SK-N-MC (cell line): ENCODE results near the gene IFIH1.
A peak's percentile ranks its signal among the peaks of the same experiment; 100 is the strongest.

ENCODE experiments used
- DNase-seq: peaks from one replicate; pipeline ENCODE4 v3.0.0-alpha.2; 2011; ENCODE audit warnings: low read depth, low spot score
- H3K27ac ChIP-seq: fragments of 200-600 bp; sonication (generic); 2 replicates; pipeline ENCODE4 v1.5.1; 2016; ENCODE audit warnings: mixed run types
- H3K36me3 ChIP-seq: fragments of 200-600 bp; sonication (generic); 2 replicates; pipeline ENCODE4 v1.6.1; 2017; ENCODE audit warnings: antibody characterized with exemption, low read length, mixed read lengths; ENCODE audit not compliant: insufficient read depth
- H3K4me3 ChIP-seq: fragments of 200-600 bp; sonication (generic); 2 replicates; pipeline ENCODE4 v1.5.1; 2016
- H3K9ac ChIP-seq: fragments of 200-600 bp; sonication (generic); 2 replicates; pipeline ENCODE4 v1.8.0; 2017; ENCODE audit warnings: mixed run types, mixed read lengths; ENCODE audit not compliant: insufficient read length
- H3K9me3 ChIP-seq: fragments of 200-600 bp; sonication (generic); 2 replicates; pipeline ENCODE4 v1.6.1; 2017; ENCODE audit warnings: low read depth, mild to moderate bottlenecking, antibody characterized with exemption, low read length, moderate library complexity, mixed read lengths
- EZH2 ChIP-seq: fragments of 200-600 bp; sonication (generic); IDR thresholded peaks from one replicate; pipeline ENCODE4 v1.6.1; 2017; ENCODE audit warnings: antibody characterized with exemption
- FOXP2 ChIP-seq: optimal IDR thresholded peaks from 2 replicates; pipeline ENCODE3; 2011; ENCODE audit warnings: mild to moderate bottlenecking, moderate library complexity; ENCODE audit not compliant: insufficient read depth; ENCODE audit errors: extremely low read length, control extremely low read depth
- POLR2AphosphoS5 ChIP-seq: IDR thresholded peaks from 2 replicates; pipeline ENCODE4 v1.6.1; 2012; ENCODE audit warnings: mild to moderate bottlenecking, low read depth, low read length, borderline replicate concordance

The IFIH1 gene

DNA sequence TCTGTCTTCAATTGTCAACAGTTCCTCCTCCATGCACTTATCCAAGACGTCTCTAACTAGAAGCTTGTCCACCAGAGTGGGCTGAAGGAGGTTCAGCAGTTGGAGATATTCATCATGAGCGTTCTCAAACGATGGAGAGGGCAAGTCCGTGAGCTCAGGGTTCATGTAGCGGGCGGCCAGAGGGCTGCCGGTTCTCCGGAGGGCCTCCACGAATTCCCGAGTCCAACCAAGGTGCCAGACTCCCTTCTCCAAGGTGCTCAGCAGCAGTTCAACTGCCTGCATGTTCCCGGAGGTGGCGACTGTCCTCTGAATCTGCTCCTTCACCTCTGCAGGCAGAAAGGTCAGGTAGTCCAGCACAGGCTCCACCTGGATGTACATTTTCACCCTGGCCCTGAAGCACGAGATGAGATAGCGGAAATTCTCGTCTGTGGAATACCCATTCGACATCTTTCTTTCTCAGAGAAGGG is 590 bp downstream of the IFIH1 start:
- no peak for DNase-seq
- H3K27ac ChIP-seq, result no peak overlapping the region
- TF ChIP-seq EZH2 (no peak), FOXP2 (no peak), POLR2AphosphoS5 (no peak)
- peak overlapping the region; percentile 80 for H3K4me3 ChIP-seq
- peak overlapping the region; percentile 81 for H3K9ac ChIP-seq
- no peaks in the 10 kb centered on the region for H3K9me3 ChIP-seq
- no peaks in the 10 kb centered on the region for H3K36me3 ChIP-seq

DNA sequence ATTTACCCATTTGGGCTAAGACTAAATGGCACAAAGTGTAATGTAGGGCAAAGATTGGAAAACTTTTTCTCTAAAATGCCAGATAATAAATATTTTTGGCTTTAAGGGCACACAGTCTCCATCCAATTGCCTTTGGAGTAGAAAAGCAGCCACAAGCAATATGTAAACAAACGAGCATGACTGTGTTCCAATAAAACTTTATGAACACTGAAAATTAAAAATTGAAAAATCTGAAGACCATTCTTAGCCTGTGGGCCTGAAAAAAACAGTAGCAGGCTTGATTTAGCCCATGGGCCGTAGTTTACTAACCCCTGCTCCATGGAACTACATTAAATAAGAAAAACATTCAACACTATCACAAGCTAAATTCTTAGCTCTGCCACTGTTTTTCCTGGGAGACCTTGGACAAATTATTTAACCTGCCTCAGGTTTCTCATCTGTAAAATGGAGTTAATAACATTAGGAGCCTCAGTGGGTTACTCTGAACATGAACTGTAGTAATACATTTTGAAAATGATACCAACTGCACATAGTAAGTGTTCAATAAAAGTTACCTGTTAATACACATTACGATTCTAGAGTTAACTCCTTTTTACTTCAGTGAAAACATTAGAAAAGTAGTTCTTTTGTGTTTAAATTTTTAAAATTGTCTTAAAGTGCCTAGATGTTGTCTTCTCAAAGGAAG is 1.3 kb downstream of the IFIH1 start:
- no peak for DNase-seq
- peak overlapping the region; percentile 81 for H3K9ac ChIP-seq
- peak overlapping the region; percentile 80 for H3K4me3 ChIP-seq
- H3K9me3 ChIP-seq, result no peaks in the 10 kb centered on the region
- H3K36me3 ChIP-seq, result no peaks in the 10 kb centered on the region
- TF ChIP-seq POLR2AphosphoS5 (no peak), EZH2 (no peak), FOXP2 (no peak)
- no peak overlapping the region for H3K27ac ChIP-seq

DNA sequence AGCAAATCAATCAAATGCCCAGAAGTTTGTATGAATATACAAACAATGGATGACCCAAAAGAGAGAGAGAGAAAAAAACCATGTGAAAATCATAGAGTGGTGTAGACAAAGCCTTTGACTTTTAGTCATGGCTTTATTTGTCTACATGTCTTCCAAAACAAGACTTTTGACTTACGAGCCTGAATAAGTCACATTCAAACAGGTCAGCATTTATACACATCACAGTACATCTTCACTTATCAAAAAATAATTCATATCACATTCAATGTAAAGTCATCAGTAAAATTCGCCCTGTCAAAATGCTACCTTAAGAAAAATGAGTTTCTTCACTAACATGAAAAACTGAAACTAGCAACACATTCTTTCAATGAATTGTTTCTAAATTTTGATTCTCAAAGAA is 1.9 kb downstream of the IFIH1 start:
- TF ChIP-seq FOXP2 (no peak), EZH2 (no peak), POLR2AphosphoS5 (no peak)

DNA sequence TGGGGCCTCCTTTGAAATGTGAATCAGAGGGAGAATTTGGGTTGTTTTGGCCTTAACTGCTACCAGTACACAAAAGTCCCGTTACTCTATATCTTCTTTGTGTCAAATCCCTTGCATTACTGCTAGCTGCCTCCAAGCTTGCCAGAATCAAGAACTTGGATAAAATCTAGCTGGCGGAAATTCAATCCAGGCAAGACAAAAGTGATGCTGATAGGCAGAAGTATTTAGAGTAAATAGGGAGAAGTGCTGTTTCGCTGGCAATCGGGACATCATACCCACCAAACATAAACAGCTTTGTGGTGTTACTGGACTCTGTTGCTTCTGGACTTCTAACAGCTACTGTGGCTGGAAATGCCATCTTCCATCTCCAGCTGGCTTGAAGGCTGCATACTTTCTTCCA is 2.5 kb downstream of the IFIH1 start:
- DNase-seq, result no peak
- H3K9me3 ChIP-seq, result no peaks in the 10 kb centered on the region
- TF ChIP-seq EZH2, result no peak
- TF ChIP-seq POLR2AphosphoS5, result no peak
- no peak for TF ChIP-seq FOXP2
- no peak overlapping the region for H3K27ac ChIP-seq
- H3K9ac ChIP-seq, result no peak overlapping the region
- H3K4me3 ChIP-seq, result peak overlapping the region; percentile 80; the same call in 1 of the 2 replicates
- H3K36me3 ChIP-seq, result peaks cover under 1% of the 10 kb centered on the region; the same call in 1 of the 2 replicates

More for the DNA sequence above, 1.9 kb downstream of the IFIH1 start:
- Histone ChIP-seq H3K9me3 (no peaks in the 10 kb centered on the region), H3K27ac (no peak overlapping the region), H3K9ac (no peak overlapping the region), H3K4me3 (peak overlapping the region; percentile 80), H3K36me3 (no peaks in the 10 kb centered on the region)
- DNase-seq, result no peak

DNA sequence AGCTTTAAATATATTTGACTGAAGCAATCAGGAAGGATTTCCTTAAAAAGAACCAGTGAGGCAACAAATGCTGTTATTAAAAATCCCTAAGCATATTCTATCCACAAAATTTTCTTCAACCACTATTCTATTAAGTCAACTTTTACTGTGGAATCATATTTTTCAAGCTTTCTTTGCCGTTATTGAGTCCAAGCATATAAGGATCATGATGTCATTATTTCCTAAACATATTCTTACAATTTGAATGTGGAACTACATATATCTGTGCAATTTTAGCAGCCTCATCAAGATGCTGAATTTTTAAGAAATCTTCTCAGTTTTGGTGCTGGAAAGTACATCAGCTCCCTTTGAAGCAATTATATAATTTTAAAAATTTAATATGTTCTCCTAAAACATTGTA is 5.6 kb downstream of the IFIH1 start:
- no peak for DNase-seq
- no peak overlapping the region for H3K27ac ChIP-seq
- no peak for TF ChIP-seq FOXP2
- no peak for TF ChIP-seq POLR2AphosphoS5
- TF ChIP-seq EZH2, result no peak
- no peak overlapping the region for H3K9ac ChIP-seq
- H3K9me3 ChIP-seq, result no peaks in the 10 kb centered on the region
- H3K4me3 ChIP-seq, result no peak overlapping the region
- H3K36me3 ChIP-seq, result peaks cover 23% of the 10 kb centered on the region

DNA sequence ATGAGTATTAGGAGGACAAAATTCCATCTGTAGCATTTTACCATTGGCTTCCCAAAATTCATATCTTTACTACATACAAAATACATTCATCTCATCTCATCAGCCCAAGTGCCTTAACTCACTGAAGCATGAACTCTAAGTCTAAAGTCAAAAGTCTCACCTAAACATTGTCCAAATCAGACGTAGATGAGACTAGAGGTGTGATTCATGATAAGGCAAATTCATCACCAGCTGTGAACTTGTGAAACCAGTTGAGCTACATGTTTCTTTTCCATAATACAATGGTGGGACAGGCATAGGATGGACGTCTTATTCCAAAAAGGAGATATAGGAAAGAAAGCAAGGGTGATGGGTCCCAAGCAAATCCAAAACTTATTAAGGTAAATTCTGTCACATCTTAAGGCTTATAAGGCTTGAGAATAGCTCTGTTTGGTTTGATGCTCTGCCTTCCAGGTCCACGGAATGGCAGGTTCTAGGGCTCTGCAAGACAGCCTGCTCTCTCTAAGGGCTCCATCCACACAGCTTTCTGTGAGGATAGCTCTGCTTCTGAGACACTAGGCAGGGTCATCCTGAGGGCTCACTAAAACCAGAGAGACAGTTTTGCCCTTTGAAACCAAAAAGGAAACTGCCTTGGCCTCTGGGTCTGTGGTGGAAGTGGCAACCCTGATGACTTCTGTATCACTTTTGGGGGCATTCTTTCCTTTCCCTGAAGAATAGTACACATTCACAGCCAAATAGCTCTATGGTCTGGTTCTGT is 9.6 kb downstream of the IFIH1 start:
- Histone ChIP-seq H3K36me3 (peaks cover 23% of the 10 kb centered on the region), H3K9me3 (no peaks in the 10 kb centered on the region), H3K9ac (no peak overlapping the region), H3K27ac (no peak overlapping the region), H3K4me3 (no peak overlapping the region)
- TF ChIP-seq EZH2, result no peak
- no peak for TF ChIP-seq POLR2AphosphoS5
- no peak for TF ChIP-seq FOXP2
- no peak for DNase-seq

DNA sequence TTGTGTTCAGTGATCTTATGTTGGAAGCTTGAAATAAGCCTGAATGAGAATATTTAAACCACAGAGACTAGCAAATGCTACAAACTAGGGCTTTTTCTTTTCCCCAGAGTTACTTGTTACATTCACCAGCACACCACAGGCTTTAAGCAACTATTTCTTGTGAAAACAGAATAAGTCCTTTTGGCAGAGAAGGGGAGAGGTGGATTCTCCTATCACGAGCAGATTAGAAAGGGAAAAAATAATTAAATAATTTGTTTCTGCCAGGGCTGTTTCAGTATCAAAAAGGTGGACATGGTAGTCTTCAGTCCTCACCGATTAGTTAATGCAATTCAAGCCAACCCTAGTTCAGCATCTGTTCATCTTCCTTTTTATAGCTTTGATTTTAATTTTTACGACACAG is 12.6 kb downstream of the IFIH1 start:
- Histone ChIP-seq H3K27ac (peak overlapping the region; percentile 69), H3K4me3 (no peak overlapping the region), H3K9ac (no peak overlapping the region), H3K36me3 (peaks cover 22% of the 10 kb centered on the region), H3K9me3 (no peaks in the 10 kb centered on the region)
- DNase-seq, result no peak
- TF ChIP-seq POLR2AphosphoS5, result no peak

DNA sequence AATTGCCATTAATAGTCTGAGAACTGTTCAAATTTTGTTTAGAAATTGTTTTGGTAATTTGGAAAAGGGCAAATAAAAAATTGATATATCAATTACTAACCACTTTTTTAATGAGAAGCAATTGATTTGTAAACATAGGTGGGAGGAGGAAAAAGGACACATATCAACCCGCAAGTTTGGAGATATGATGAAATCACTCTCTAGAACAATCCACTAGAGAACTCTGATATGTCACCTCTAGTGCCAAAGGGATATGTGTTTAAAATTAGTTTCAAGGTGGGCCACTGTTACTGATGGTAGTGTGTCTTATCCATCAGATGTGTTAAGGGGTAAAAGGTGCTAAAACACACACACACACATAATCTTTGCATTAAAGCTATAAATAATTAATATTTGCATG is 16.6 kb downstream of the IFIH1 start:
- TF ChIP-seq POLR2AphosphoS5 (no peak), EZH2 (no peak), FOXP2 (no peak)
- no peak overlapping the region for H3K27ac ChIP-seq
- H3K4me3 ChIP-seq, result no peak overlapping the region
- H3K9me3 ChIP-seq, result no peaks in the 10 kb centered on the region
- no peak for DNase-seq
- H3K9ac ChIP-seq, result no peak overlapping the region
- H3K36me3 ChIP-seq, result no peaks in the 10 kb centered on the region

DNA sequence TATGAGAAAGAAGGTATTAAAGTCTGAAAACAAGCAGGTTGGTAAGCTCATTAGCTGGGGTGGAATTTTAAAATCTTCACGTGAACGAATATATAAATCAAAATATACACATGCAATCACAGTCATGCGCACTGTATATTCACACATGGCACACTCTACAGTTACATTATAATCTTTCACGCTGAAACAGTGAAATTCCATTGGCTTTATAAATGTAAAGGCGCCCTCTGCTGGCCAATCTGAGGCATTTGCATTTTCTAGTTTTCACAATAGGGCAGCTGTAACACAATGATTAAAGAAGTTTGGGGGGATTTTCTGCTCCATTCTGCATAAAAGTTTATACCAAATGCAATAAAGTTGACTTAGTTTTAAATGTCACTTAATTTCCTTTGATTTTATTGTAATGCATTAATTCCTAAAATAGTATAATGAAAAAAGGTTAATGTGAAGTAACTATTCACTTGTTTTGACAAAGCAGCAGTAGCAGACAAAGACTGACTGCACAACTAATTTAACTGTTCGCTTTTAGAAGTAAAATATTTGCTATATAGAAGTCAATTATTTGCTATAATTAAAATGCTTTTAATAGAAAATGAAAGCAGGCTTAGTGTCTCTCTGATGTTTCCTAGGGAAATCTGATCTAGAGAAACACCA is 17.2 kb downstream of the IFIH1 start:
- DNase-seq, result peak; percentile 74
- no peak for TF ChIP-seq FOXP2
- Histone ChIP-seq H3K9me3 (no peaks in the 10 kb centered on the region), H3K4me3 (peak overlapping the region; percentile 43), H3K27ac (no peak overlapping the region), H3K9ac (peak overlapping the region; percentile 16), H3K36me3 (no peaks in the 10 kb centered on the region)
